OCI-LY7 (cell line): Measurements from ENCODE around the gene NPVF.

Experiments used
- EZH2phosphoT487 ChIP-seq: fragments of 200-600 bp; sonication (generic); IDR thresholded peaks from 2 replicates; pipeline ENCODE4 v1.6.1; 2018; ENCODE audit warnings: low read depth, borderline replicate concordance, mild to moderate bottlenecking, mixed run types, antibody characterized with exemption, low read length, moderate library complexity, mixed read lengths
- TF ChIP-seq, protein P1 (sequence below): fragments of 200-600 bp; sonication (generic); conservative IDR thresholded peaks from 2 replicates; pipeline ENCODE4 v1.5.1; 2014; ENCODE audit warnings: mild to moderate bottlenecking, antibody characterized with exemption, low read length, moderate library complexity, mixed read lengths

DNA sequence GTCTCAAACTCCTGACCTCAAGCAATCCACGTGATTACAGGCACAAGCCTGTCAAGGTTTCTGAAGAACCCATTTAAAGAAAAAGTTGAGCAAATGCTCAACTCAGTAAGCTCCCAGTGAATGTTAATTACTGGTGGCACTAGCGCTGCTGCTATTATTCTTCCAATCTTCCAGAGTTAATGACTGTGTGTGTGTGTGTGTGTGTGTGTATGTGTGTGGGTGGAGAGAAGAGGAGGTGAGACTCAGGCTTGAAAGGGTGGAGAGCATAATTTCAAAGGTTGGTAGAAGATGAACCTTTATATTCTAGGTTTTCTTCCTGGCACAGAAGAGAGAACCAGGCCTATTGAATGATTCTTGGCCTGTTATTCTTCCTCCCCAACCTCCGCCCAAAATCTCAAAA lies 11.6 kb upstream of the NPVF start:
- TF ChIP-seq, protein P1, sequence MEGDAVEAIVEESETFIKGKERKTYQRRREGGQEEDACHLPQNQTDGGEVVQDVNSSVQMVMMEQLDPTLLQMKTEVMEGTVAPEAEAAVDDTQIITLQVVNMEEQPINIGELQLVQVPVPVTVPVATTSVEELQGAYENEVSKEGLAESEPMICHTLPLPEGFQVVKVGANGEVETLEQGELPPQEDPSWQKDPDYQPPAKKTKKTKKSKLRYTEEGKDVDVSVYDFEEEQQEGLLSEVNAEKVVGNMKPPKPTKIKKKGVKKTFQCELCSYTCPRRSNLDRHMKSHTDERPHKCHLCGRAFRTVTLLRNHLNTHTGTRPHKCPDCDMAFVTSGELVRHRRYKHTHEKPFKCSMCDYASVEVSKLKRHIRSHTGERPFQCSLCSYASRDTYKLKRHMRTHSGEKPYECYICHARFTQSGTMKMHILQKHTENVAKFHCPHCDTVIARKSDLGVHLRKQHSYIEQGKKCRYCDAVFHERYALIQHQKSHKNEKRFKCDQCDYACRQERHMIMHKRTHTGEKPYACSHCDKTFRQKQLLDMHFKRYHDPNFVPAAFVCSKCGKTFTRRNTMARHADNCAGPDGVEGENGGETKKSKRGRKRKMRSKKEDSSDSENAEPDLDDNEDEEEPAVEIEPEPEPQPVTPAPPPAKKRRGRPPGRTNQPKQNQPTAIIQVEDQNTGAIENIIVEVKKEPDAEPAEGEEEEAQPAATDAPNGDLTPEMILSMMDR = no peak
- TF ChIP-seq EZH2phosphoT487 = no peak
